Neural cell (in vitro differentiated cells): Measurements from ENCODE around the gene SCGB2B2.

Source experiments
- CTCF ChIP-seq: fragments of 450-650 bp; IDR thresholded peaks from 2 replicates; pipeline ENCODE4 v1.5.1; 2014; ENCODE audit warnings: antibody characterized with exemption, mild to moderate bottlenecking, moderate library complexity; ENCODE audit not compliant: poor library complexity, severe bottlenecking
- SMC3 ChIP-seq: fragments of 450-650 bp; conservative IDR thresholded peaks from 2 replicates; pipeline ENCODE4 v1.6.1; 2014; ENCODE audit warnings: antibody characterized with exemption, mild to moderate bottlenecking, moderate library complexity; ENCODE audit not compliant: poor library complexity
- TAF1 ChIP-seq: IDR thresholded peaks from 2 replicates; pipeline ENCODE4 v1.6.1; 2012; ENCODE audit warnings: low read depth

- TF ChIP-seq CTCF (no peak), TAF1 (no peak), SMC3 (no peak)
Measured at GRCh38 chr19:34711890-34712289, 34.9 kb upstream of the SCGB2B2 start.
